Measurements from ENCODE around the gene SIGLEC12.

Gene SIGLEC12

GRCh38 chr19:51488491-51488890 is 13.1 kb downstream of the SIGLEC12 start:
- 100% methylated on average over 2 of the region's 3 CpGs for WGBS (ENCODE audit: insufficient coverage)
- CTCF ChIA-PET, result interaction anchor here (0.9 kb wide), 1 partner anchor 46 kb away, joined by 4 read pairs; no protein-coding TSS in a partner anchor
- no peak for DNase-seq

DNA sequence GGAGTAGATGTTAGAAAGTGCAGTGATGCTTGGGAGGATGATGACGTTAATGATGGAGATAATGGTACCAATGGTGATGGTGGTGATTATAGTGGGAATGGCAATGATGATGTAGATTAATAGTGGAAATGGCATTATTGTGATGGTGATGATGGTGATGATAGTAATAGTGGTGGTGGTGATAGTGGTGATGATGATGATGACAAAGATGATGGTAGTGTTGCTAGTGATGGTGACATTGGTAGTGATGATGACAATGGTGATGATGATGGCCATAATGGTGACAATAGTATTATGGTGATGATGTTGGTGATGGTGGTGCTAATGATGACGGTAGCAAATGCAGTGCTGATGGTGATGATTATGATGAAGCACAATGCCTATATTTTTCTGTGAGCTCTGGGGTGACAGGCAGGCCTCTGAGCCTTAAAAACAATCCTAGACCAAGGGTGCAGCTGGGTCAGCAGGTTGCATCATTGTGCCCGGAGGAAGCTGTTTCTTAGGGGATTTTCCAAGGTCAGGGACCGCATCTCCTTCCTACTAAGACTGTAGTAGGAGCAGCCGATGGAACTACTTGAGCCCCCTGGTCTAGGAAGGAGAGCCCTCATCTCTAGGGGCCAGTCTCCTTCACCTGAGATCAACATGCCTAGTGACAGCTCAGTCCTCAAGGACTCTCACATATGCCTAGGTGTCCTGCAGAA is 15.5 kb downstream of the SIGLEC12 start:
- no peaks in the 10 kb centered on the region for H3K9me3 ChIP-seq (ENCODE audit: control extremely low read depth in 1 of 5, control insufficient read depth in 4 of 5, insufficient read depth in 2 of 5, low read depth in 1 of 5, low read length in 4 of 5)
- H3K4me1 ChIP-seq (ENCODE audit: control extremely low read depth in 1 of 4, control insufficient read depth in 4 of 4, insufficient read depth in 4 of 4, low read length in 3 of 4), result no peaks in the 10 kb centered on the region
- H3K27ac ChIP-seq (ENCODE audit: insufficient read depth in 1 of 2, low read depth in 1 of 2, low read length in 2 of 2, poor library complexity in 1 of 2, severe bottlenecking in 2 of 2), result no peak overlapping the region
- CTCF ChIA-PET, result interaction anchor here (1.1 to 1.4 kb wide), 3 partner anchors 15 to 28 kb away, joined by 3 to 4 read pairs (median 4); no protein-coding TSS in a partner anchor
- no peak overlapping the region for H3K4me3 ChIP-seq (ENCODE audit: control insufficient read depth in 1 of 7, extremely low read depth in 1 of 7, insufficient read depth in 4 of 7, low read depth in 2 of 7, low read length in 6 of 7)
- no peaks in the 10 kb centered on the region for H3K36me3 ChIP-seq (ENCODE audit: control insufficient read depth in 4 of 4, insufficient read depth in 4 of 4, low read length in 3 of 4)
- peaks cover 0 to 31% (median 11%) of the 10 kb centered on the region in 5 experiments for H3K27me3 ChIP-seq (replicated peaks in 2 of 5; ENCODE audit: control insufficient read depth in 4 of 5, insufficient read depth in 5 of 5, low read length in 4 of 5)
- DNase-seq, result no peak
- WGBS (ENCODE audit: insufficient coverage), result 89% methylated on average over 5 of the region's 5 CpGs
- POLR2A ChIA-PET, result interaction anchor here (0.6 kb wide), 1 partner anchor 22 kb away, joined by 4 read pairs; no protein-coding TSS in a partner anchor

More at GRCh38 chr19:51488491-51488890, 13.1 kb downstream of the SIGLEC12 start:
- Histone ChIP-seq H3K36me3 (ENCODE audit: control insufficient read depth in 4 of 4, insufficient read depth in 4 of 4, low read length in 3 of 4) (no peaks in the 10 kb centered on the region), H3K4me3 (ENCODE audit: control insufficient read depth in 1 of 7, extremely low read depth in 1 of 7, insufficient read depth in 4 of 7, low read depth in 2 of 7, low read length in 6 of 7) (no peak overlapping the region), H3K4me1 (ENCODE audit: control extremely low read depth in 1 of 4, control insufficient read depth in 4 of 4, insufficient read depth in 4 of 4, low read length in 3 of 4) (peaks cover under 1 to 9% (median 3%) of the 10 kb centered on the region in 4 experiments), H3K27ac (ENCODE audit: insufficient read depth in 1 of 2, low read depth in 1 of 2, low read length in 2 of 2, poor library complexity in 1 of 2, severe bottlenecking in 2 of 2) (no peak overlapping the region), H3K9me3 (ENCODE audit: control extremely low read depth in 1 of 5, control insufficient read depth in 4 of 5, insufficient read depth in 2 of 5, low read depth in 1 of 5, low read length in 4 of 5) (no peaks in the 10 kb centered on the region), H3K27me3 (replicated peaks in 2 of 5; ENCODE audit: control insufficient read depth in 4 of 5, insufficient read depth in 5 of 5, low read length in 4 of 5) (peaks cover 0 to 18% (median 8%) of the 10 kb centered on the region in 5 experiments)
- POLR2A ChIA-PET, result no interaction called here

- H3K36me3 ChIP-seq (ENCODE audit: control insufficient read depth in 4 of 4, insufficient read depth in 4 of 4, low read length in 3 of 4), result no peaks in the 10 kb centered on the region
- CTCF ChIA-PET, result interaction anchor here (0.9 to 1.6 kb wide), 4 partner anchors 14 to 53 kb away, joined by 3 to 9 read pairs (median 4); no protein-coding TSS in a partner anchor
- peaks cover 0 to 4% (median 0%) of the 10 kb centered on the region in 5 experiments for H3K9me3 ChIP-seq (ENCODE audit: control extremely low read depth in 1 of 5, control insufficient read depth in 4 of 5, insufficient read depth in 2 of 5, low read depth in 1 of 5, low read length in 4 of 5)
- no peak overlapping the region for H3K27ac ChIP-seq (ENCODE audit: insufficient read depth in 1 of 2, low read depth in 1 of 2, low read length in 2 of 2, poor library complexity in 1 of 2, severe bottlenecking in 2 of 2)
- no peaks in the 10 kb centered on the region for H3K4me1 ChIP-seq (ENCODE audit: control extremely low read depth in 1 of 4, control insufficient read depth in 4 of 4, insufficient read depth in 4 of 4, low read length in 3 of 4)
- 42% methylated on average over 8 of the region's 8 CpGs for WGBS (ENCODE audit: insufficient coverage)
- POLR2A ChIA-PET, result no interaction called here
- H3K27me3 ChIP-seq (replicated peaks in 2 of 5; ENCODE audit: control insufficient read depth in 4 of 5, insufficient read depth in 5 of 5, low read length in 4 of 5), result peaks cover 0 to 38% (median 13%) of the 10 kb centered on the region in 5 experiments
- H3K4me3 ChIP-seq (ENCODE audit: control insufficient read depth in 1 of 7, extremely low read depth in 1 of 7, insufficient read depth in 4 of 7, low read depth in 2 of 7, low read length in 6 of 7), result no peak overlapping the region
- DNase-seq, result peak in 2 of 3 donors; percentile 55 to 59
Observed at GRCh38 chr19:51480590-51480989, 21.0 kb downstream of the SIGLEC12 start.

DNA sequence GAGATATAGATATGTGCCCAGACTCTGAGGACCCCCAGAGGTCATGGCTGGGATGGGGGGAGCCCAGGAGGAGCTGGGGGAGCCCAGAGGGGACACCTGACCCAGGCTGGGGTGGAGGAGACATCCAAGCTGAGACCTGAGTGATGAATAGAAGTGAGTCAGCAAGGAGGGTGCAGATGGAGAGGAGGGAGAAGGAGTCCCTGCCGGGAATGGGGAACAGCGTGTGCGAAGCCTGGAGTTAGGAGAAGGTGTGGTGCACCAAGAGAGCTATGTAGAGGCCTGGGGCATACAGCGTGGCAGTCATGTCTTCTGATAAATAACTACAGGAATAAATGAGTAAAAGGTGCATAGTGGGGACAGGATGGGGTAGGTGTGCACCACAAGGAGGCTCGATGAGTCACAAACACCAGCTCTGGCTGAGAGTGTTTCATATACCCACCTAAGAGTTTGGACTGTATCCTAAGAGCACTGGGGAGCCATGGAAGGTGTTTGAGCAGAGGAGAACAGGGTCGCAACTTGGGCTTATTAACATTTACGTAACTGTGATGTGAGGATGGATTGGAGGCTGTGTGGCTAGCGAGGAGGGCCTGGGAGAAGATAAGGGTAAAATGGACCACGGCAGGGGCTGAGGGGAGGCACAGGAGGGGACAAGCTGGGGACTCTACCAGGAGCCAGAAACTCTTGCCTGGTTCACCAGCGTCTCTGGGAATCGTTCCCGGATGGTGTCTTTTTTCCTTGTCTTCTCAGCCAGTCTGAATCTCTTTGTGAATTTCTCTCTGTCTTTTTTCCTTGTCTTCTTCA is 21.9 kb downstream of the SIGLEC12 start:
- no peak for DNase-seq
- ChIA-PET CTCF (interaction anchor here (0.7 to 1.8 kb wide), 5 partner anchors 11 to 56 kb away, joined by 3 to 7 read pairs (median 3); no protein-coding TSS in a partner anchor), POLR2A (no interaction called here)
- no peak overlapping the region for H3K27ac ChIP-seq (ENCODE audit: insufficient read depth in 1 of 2, low read depth in 1 of 2, low read length in 2 of 2, poor library complexity in 1 of 2, severe bottlenecking in 2 of 2)
- WGBS (ENCODE audit: insufficient coverage), result 86% methylated on average over 12 of the region's 12 CpGs
- H3K4me1 ChIP-seq (ENCODE audit: control extremely low read depth in 1 of 4, control insufficient read depth in 4 of 4, insufficient read depth in 4 of 4, low read length in 3 of 4), result no peaks in the 10 kb centered on the region
- H3K9me3 ChIP-seq (ENCODE audit: control extremely low read depth in 1 of 5, control insufficient read depth in 4 of 5, insufficient read depth in 2 of 5, low read depth in 1 of 5, low read length in 4 of 5), result peaks cover 0 to 4% (median 0%) of the 10 kb centered on the region in 5 experiments
- H3K27me3 ChIP-seq (replicated peaks in 2 of 5; ENCODE audit: control insufficient read depth in 4 of 5, insufficient read depth in 5 of 5, low read length in 4 of 5), result peaks cover 0 to 38% (median 11%) of the 10 kb centered on the region in 5 experiments
- no peak overlapping the region for H3K4me3 ChIP-seq (ENCODE audit: control insufficient read depth in 1 of 7, extremely low read depth in 1 of 7, insufficient read depth in 4 of 7, low read depth in 2 of 7, low read length in 6 of 7)
- H3K36me3 ChIP-seq (ENCODE audit: control insufficient read depth in 4 of 4, insufficient read depth in 4 of 4, low read length in 3 of 4), result no peaks in the 10 kb centered on the region

DNA sequence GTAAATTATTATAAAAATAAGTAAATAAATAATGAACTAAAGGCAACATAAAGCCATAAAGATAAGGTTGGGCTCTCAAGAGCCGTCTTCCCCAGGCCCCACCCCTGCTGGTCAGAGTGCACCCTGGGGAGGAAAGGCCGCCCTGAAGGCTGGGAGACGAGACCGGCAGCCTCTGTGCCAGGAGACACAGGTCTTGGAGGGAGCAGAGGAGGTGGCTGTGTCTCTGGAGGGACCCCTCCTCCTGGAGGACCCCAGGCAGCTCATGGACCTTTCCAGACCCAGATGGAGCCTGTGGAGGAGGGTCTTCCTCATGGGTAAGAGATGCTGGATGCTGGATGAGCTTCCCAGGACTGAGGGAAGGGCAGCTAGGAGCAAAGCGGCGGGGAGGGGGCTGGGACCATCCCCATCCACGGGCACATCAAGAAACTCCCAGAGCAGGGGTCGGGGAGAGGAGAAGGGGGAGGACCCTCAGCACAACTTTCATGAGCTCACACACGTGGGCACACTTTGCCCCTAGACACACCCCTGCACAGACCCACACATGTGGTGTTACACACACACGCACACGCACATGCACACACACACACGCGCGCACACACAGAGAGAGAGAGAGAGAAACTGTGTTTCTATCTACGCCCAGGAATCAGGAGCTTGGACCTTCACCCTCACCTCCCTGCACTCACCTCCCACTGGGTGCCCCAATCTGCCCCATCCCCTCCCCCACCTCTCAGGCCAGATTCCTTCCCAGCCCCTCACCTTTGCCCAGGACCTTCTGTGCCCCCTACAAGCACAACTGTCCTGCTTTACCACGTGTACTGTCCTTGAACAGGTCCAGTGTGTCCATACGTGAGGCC is 23.0 kb downstream of the SIGLEC12 start, which contains the start of gene CEACAM18:
TSS of gene CEACAM18 (plus strand) at position 159 of the 854 bp plus-strand sequence.
- peaks cover 0 to 36% (median 14%) of the 10 kb centered on the region in 5 experiments for H3K27me3 ChIP-seq (replicated peaks in 2 of 5; ENCODE audit: control insufficient read depth in 4 of 5, insufficient read depth in 5 of 5, low read length in 4 of 5)
- WGBS (ENCODE audit: insufficient coverage), result 76% methylated on average over 5 of the region's 17 CpGs
- H3K9me3 ChIP-seq (ENCODE audit: control extremely low read depth in 1 of 5, control insufficient read depth in 4 of 5, insufficient read depth in 2 of 5, low read depth in 1 of 5, low read length in 4 of 5), result peaks cover 0 to 4% (median 0%) of the 10 kb centered on the region in 5 experiments
- no peak for DNase-seq
- H3K27ac ChIP-seq (ENCODE audit: insufficient read depth in 1 of 2, low read depth in 1 of 2, low read length in 2 of 2, poor library complexity in 1 of 2, severe bottlenecking in 2 of 2), result no peak within 1 kb of the TSS
- H3K36me3 ChIP-seq (ENCODE audit: control insufficient read depth in 4 of 4, insufficient read depth in 4 of 4, low read length in 3 of 4), result no peaks in the 10 kb centered on the region
- no peaks in the 10 kb centered on the region for H3K4me1 ChIP-seq (ENCODE audit: control extremely low read depth in 1 of 4, control insufficient read depth in 4 of 4, insufficient read depth in 4 of 4, low read length in 3 of 4)
- POLR2A ChIA-PET, result no interaction called here
- CTCF ChIA-PET, result interaction anchor here (1.2 to 1.8 kb wide), 2 partner anchors 10 to 37 kb away, joined by 3 to 7 read pairs; no protein-coding TSS in a partner anchor
- H3K4me3 ChIP-seq (ENCODE audit: control insufficient read depth in 1 of 7, extremely low read depth in 1 of 7, insufficient read depth in 4 of 7, low read depth in 2 of 7, low read length in 6 of 7), result no peak within 1 kb of the TSS

GRCh38 chr19:51477344-51477743 is 24.3 kb downstream of the SIGLEC12 start:
- no peak for DNase-seq
- Histone ChIP-seq H3K36me3 (ENCODE audit: control insufficient read depth in 4 of 4, insufficient read depth in 4 of 4, low read length in 3 of 4) (no peaks in the 10 kb centered on the region), H3K4me1 (ENCODE audit: control extremely low read depth in 1 of 4, control insufficient read depth in 4 of 4, insufficient read depth in 4 of 4, low read length in 3 of 4) (peaks cover 0 to 3% (median 0%) of the 10 kb centered on the region in 4 experiments), H3K27me3 (replicated peaks in 2 of 5; ENCODE audit: control insufficient read depth in 4 of 5, insufficient read depth in 5 of 5, low read length in 4 of 5) (peaks cover 0 to 29% (median 12%) of the 10 kb centered on the region in 5 experiments), H3K9me3 (ENCODE audit: control extremely low read depth in 1 of 5, control insufficient read depth in 4 of 5, insufficient read depth in 2 of 5, low read depth in 1 of 5, low read length in 4 of 5) (peaks cover 0 to 4% (median 0%) of the 10 kb centered on the region in 5 experiments), H3K27ac (ENCODE audit: insufficient read depth in 1 of 2, low read depth in 1 of 2, low read length in 2 of 2, poor library complexity in 1 of 2, severe bottlenecking in 2 of 2) (no peak overlapping the region), H3K4me3 (ENCODE audit: control insufficient read depth in 1 of 7, extremely low read depth in 1 of 7, insufficient read depth in 4 of 7, low read depth in 2 of 7, low read length in 6 of 7) (no peak overlapping the region)
- CTCF ChIA-PET, result interaction anchor here (7.0 kb wide), 1 partner anchor 182 kb away, joined by 92 read pairs; no protein-coding TSS in a partner anchor
- POLR2A ChIA-PET, result no interaction called here
- 80% methylated on average over 4 of the region's 5 CpGs for WGBS (ENCODE audit: insufficient coverage)

Data from common myeloid progenitor, CD34-positive (primary cell).